Activated CD4-positive, alpha-beta memory T cell treated with anti-CD3 and anti-CD28 coated beads for 36 hours (primary cell): Measurements from ENCODE around the gene RREB1. TPM values are rescaled to one million over a fixed set of nuclear protein-coding genes. Genes with fewer than 3 reads are reported as not detected.

Experiments used
- CTCF ChIA-PET: fragments of 350-600 bp; sonication (Branson Sonifier 250); formaldehyde crosslinking; loops from one replicate; lab custom pipeline; 2021; ENCODE audit warnings: antibody characterized with exemption, inconsistent platforms; lab: Charles Lee
- POLR2A ChIA-PET: fragments of 350-600 bp; sonication (Branson Sonifier 250); formaldehyde crosslinking; loops from one replicate; lab custom pipeline; 2021; ENCODE audit warnings: antibody characterized with exemption; lab: Charles Lee
- DNase-seq: peaks from one replicate; pipeline ENCODE4 v3.0.0-alpha.2; 2020
- H3K27ac Mint-ChIP-seq: one replicate; pipeline ENCODE4 v1.8.0; 2021; ENCODE audit warnings: mixed read lengths
- H3K27me3 Mint-ChIP-seq: one replicate; pipeline ENCODE4 v1.8.0; 2021; ENCODE audit warnings: mixed read lengths
- H3K36me3 Mint-ChIP-seq: one replicate; pipeline ENCODE4 v1.8.0; 2021; ENCODE audit warnings: mixed read lengths
- H3K4me1 Mint-ChIP-seq: one replicate; pipeline ENCODE4 v1.8.0; 2021; ENCODE audit warnings: low read depth, mixed read lengths
- H3K4me3 Mint-ChIP-seq: one replicate; pipeline ENCODE4 v1.8.0; 2021; ENCODE audit warnings: mild to moderate bottlenecking, mixed read lengths
- H3K9me3 Mint-ChIP-seq: one replicate; pipeline ENCODE4 v1.8.0; 2021; ENCODE audit warnings: mixed read lengths
- intact Hi-C: fragments of 100-400 bp; cut with micrococcal nuclease; formaldehyde crosslinking; loops from one replicate; pipeline ENCODE4 v1.15.1; 2023
- total RNA-seq, 2 experiments: library from RNA; stranded (reverse); gene quantifications; one replicate each; pipeline ENCODE4 v1.2.3, GENCODE V29; 2021

Gene RREB1
- 10 to 100 TPM; 13.0 to 13.5 TPM for total RNA-seq

- ChIA-PET CTCF (interaction anchor here (0.6 to 2.8 kb wide), 3 partner anchors 20 to 444 kb away, joined by 3 to 6 read pairs (median 6); no protein-coding TSS in a partner anchor), POLR2A (interaction anchor here (0.6 to 7.0 kb wide), 4 partner anchors 21 to 46 kb away, joined by 3 to 36 read pairs (median 8); no protein-coding TSS in a partner anchor)
- peaks cover 3% of the 10 kb centered on the region for H3K36me3 Mint-ChIP-seq
- no peaks in the 10 kb centered on the region for H3K27me3 Mint-ChIP-seq
- no peaks in the 10 kb centered on the region for H3K9me3 Mint-ChIP-seq
- peaks cover 36% of the 10 kb centered on the region for H3K4me1 Mint-ChIP-seq
- peak within 1 kb of the TSS; percentile 88 for H3K4me3 Mint-ChIP-seq
- DNase-seq = peak; percentile 72
- peak within 1 kb of the TSS; percentile 93 for H3K27ac Mint-ChIP-seq
- intact Hi-C loops = loop anchor here (1.0 to 5.0 kb wide), 8 partner anchors 20 to 425 kb away; no protein-coding TSS in a partner anchor
Observed at GRCh38 chr6:7107578-7108195, at the start of gene RREB1. Gene RREB1 (plus strand): TSS chr6:7107961. CDS start chr6:7181912, 73,951 bp downstream.

GRCh38 chr6:7058250-7058923, 49.4 kb upstream of the RREB1 start:
- Mint-ChIP-seq H3K9me3 (no peaks in the 10 kb centered on the region), H3K27me3 (peaks cover 3% of the 10 kb centered on the region), H3K36me3 (no peaks in the 10 kb centered on the region), H3K27ac (no peak overlapping the region), H3K4me3 (no peak overlapping the region), H3K4me1 (peaks cover 4% of the 10 kb centered on the region)
- ChIA-PET POLR2A (interaction anchor here (0.6 to 1.5 kb wide), 2 partner anchors 13 to 15 kb away, joined by 3 to 4 read pairs; no protein-coding TSS in a partner anchor), CTCF (no interaction called here)
- DNase-seq = peak; percentile 41
- intact Hi-C loops = no loop called here

GRCh38 chr6:7060769-7061516, 46.8 kb upstream of the RREB1 start:
- ChIA-PET POLR2A (no interaction called here), CTCF (no interaction called here)
- H3K4me1 Mint-ChIP-seq = peaks cover 4% of the 10 kb centered on the region
- no peak for DNase-seq
- no peak overlapping the region for H3K27ac Mint-ChIP-seq
- intact Hi-C loops = no loop called here
- peaks cover 3% of the 10 kb centered on the region for H3K27me3 Mint-ChIP-seq
- H3K9me3 Mint-ChIP-seq = no peaks in the 10 kb centered on the region
- H3K36me3 Mint-ChIP-seq = no peaks in the 10 kb centered on the region
- H3K4me3 Mint-ChIP-seq = no peak overlapping the region

DNA sequence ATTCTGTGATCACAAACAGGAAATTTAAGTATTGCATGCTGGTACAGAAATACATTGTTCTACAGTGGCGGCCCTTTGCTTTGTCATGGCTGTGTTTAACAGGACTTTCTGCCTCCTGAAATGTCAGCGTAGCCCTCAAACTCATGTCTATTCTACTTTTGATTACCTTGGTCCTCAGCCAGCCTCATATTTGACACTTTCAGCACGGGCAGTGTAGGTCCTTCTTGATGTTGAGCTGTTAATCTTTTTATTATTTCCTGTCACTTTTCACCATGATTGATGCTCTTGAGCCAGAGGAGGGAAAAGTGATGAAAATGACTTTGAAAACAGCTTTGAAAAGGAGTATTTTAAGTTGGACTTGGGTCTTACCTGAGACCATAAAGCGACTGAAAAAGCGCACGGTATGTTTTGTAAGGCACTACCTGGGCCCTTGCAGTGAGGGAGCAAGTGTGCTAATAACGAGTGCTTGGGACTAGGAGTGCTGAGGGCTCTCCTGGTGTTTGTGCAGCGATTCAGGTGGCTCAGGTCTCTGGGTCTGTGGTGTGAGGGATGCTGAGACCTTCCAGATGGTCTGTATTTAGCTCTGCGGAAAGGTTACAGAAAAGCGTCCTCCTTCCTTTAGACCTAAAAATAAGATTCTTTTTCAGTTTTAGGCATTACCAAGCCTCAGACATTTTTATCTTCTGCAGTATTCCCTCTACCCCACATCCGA, 45.2 kb upstream of the RREB1 start:
- H3K27me3 Mint-ChIP-seq = peaks cover 3% of the 10 kb centered on the region
- intact Hi-C loops = no loop called here
- no peaks in the 10 kb centered on the region for H3K36me3 Mint-ChIP-seq
- H3K9me3 Mint-ChIP-seq = no peaks in the 10 kb centered on the region
- ChIA-PET CTCF (interaction anchor here (0.9 kb wide), 1 partner anchor 11 kb away, joined by 3 read pairs; no protein-coding TSS in a partner anchor), POLR2A (no interaction called here)
- no peak for DNase-seq
- no peak overlapping the region for H3K4me3 Mint-ChIP-seq
- peaks cover 4% of the 10 kb centered on the region for H3K4me1 Mint-ChIP-seq
- H3K27ac Mint-ChIP-seq = no peak overlapping the region

- Mint-ChIP-seq H3K36me3 (no peaks in the 10 kb centered on the region), H3K27ac (no peak overlapping the region), H3K4me1 (no peaks in the 10 kb centered on the region), H3K9me3 (no peaks in the 10 kb centered on the region), H3K27me3 (peaks cover 6% of the 10 kb centered on the region), H3K4me3 (no peak overlapping the region)
- ChIA-PET CTCF (no interaction called here), POLR2A (no interaction called here)
- intact Hi-C loops = no loop called here
- no peak for DNase-seq
Observed at GRCh38 chr6:7067305-7067704, 40.5 kb upstream of the RREB1 start.

DNA sequence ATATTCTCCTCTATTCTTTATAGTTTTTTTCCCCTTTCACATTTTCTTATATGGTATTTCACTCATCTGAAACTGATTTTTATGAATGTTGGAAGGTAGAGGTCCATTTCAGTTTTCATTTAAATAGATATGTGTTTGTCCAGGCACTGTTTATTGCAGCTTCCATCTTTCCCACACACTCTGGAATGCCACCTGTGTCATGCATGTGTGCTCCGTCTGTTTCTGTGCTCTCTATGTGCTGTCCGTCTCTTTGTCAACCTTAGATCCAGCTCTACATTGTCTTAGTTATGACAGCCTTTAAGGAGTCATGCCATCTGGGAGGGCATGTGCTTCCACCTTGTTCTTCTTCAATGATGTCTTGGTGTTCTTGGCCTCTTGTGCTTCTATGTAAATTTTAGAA, 36.4 kb upstream of the RREB1 start:
- Mint-ChIP-seq H3K36me3 (no peaks in the 10 kb centered on the region), H3K4me3 (no peak overlapping the region), H3K4me1 (peaks cover 14% of the 10 kb centered on the region), H3K27me3 (peaks cover 11% of the 10 kb centered on the region), H3K9me3 (no peaks in the 10 kb centered on the region), H3K27ac (no peak overlapping the region)
- POLR2A ChIA-PET = interaction anchor here (0.6 kb wide), 1 partner anchor 13 kb away, joined by 3 read pairs; no protein-coding TSS in a partner anchor
- CTCF ChIA-PET = interaction anchor here (0.6 kb wide), 1 partner anchor 35 kb away, joined by 3 read pairs; no protein-coding TSS in a partner anchor
- no peak for DNase-seq
- intact Hi-C loops = loop anchor here (5.0 kb wide), 2 partner anchors 214 to 274 kb away; no protein-coding TSS in a partner anchor

GRCh38 chr6:7073082-7073820, 34.5 kb upstream of the RREB1 start:
- Mint-ChIP-seq H3K27me3 (peaks cover 19% of the 10 kb centered on the region), H3K4me1 (peaks cover 14% of the 10 kb centered on the region), H3K27ac (no peak overlapping the region), H3K9me3 (no peaks in the 10 kb centered on the region), H3K4me3 (no peak overlapping the region), H3K36me3 (no peaks in the 10 kb centered on the region)
- POLR2A ChIA-PET = interaction anchor here (0.6 to 1.8 kb wide), 3 partner anchors 13 to 105 kb away, joined by 3 to 17 read pairs (median 4); no protein-coding TSS in a partner anchor
- intact Hi-C loops = loop anchor here (5.0 kb wide), 2 partner anchors 216 to 276 kb away; no protein-coding TSS in a partner anchor
- CTCF ChIA-PET = interaction anchor here (0.9 to 2.0 kb wide), 5 partner anchors 10 to 329 kb away, joined by 3 to 6 read pairs (median 3); no protein-coding TSS in a partner anchor
- no peak for DNase-seq

DNA sequence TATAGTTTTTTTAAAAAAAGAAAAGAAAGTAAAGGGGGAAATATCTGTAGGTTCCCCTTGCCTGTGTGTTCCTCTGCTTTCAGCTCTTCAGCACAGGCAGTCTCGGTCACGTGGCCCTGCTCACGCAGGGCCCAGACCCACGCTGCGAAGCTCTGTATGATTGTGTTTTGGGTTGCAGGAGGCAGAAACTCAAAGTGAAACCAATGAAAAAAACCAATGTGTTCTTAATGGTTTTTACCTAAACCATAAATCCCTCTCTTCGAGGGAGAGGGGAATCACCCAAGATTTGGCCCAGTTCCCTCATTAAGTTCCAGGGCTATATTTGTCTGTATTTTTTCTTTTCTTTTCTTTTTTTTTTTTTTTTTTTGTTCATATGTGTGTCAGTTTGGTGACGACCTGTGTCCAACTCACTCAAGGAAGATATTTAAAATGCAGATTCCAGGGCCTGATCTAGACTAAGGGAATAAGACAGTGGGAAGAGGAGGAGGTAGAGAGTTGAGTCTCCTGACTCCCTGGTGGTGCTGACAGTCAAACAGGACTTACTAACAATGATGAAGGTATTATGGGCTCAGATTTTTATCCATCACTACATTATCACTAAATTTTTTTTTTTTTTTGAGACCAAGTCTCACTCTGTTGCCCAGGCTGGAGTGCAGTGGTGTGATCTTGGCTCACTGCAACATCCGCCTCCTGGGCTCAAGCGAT, 33.8 kb upstream of the RREB1 start:
- H3K4me3 Mint-ChIP-seq = peak overlapping the region; percentile 8
- H3K27ac Mint-ChIP-seq = no peak overlapping the region
- H3K9me3 Mint-ChIP-seq = no peaks in the 10 kb centered on the region
- peak; percentile 87 for DNase-seq
- CTCF ChIA-PET = interaction anchor here (0.9 to 2.0 kb wide), 5 partner anchors 11 to 330 kb away, joined by 3 to 6 read pairs (median 3); no protein-coding TSS in a partner anchor
- H3K27me3 Mint-ChIP-seq = peaks cover 19% of the 10 kb centered on the region
- peaks cover 14% of the 10 kb centered on the region for H3K4me1 Mint-ChIP-seq
- intact Hi-C loops = loop anchor here (1.0 to 5.0 kb wide), 6 partner anchors 13 to 277 kb away; partner anchors contain the start of gene RREB1
- H3K36me3 Mint-ChIP-seq = no peaks in the 10 kb centered on the region
- POLR2A ChIA-PET = interaction anchor here (0.6 to 1.8 kb wide), 3 partner anchors 13 to 105 kb away, joined by 3 to 17 read pairs (median 4); no protein-coding TSS in a partner anchor

- ChIA-PET CTCF (no interaction called here), POLR2A (interaction anchor here (1.8 kb wide), 1 partner anchor 12 kb away, joined by 17 read pairs; no protein-coding TSS in a partner anchor)
- no peak for DNase-seq
- peaks cover 14% of the 10 kb centered on the region for H3K4me1 Mint-ChIP-seq
- no peak overlapping the region for H3K4me3 Mint-ChIP-seq
- peaks cover 19% of the 10 kb centered on the region for H3K27me3 Mint-ChIP-seq
- H3K9me3 Mint-ChIP-seq = no peaks in the 10 kb centered on the region
- H3K27ac Mint-ChIP-seq = no peak overlapping the region
- intact Hi-C loops = loop anchor here (1.0 to 5.0 kb wide), 6 partner anchors 12 to 278 kb away; partner anchors contain the start of gene RREB1
- H3K36me3 Mint-ChIP-seq = no peaks in the 10 kb centered on the region
Observed at GRCh38 chr6:7074870-7075269, 32.9 kb upstream of the RREB1 start.

- intact Hi-C loops = loop anchor here (2.0 kb wide), 2 partner anchors 25 to 31 kb away; partner anchors contain the start of gene RREB1
- DNase-seq = no peak
- Mint-ChIP-seq H3K4me3 (no peak overlapping the region), H3K27me3 (peaks cover 19% of the 10 kb centered on the region), H3K36me3 (no peaks in the 10 kb centered on the region), H3K27ac (no peak overlapping the region), H3K4me1 (peaks cover 14% of the 10 kb centered on the region), H3K9me3 (no peaks in the 10 kb centered on the region)
- ChIA-PET CTCF (no interaction called here), POLR2A (no interaction called here)
Observed at GRCh38 chr6:7075341-7076000, 32.3 kb upstream of the RREB1 start.
